ENCODE measurements around the gene INTS2. TPM values are rescaled to one million over a fixed set of nuclear protein-coding genes. Genes with fewer than 3 reads are reported as not detected.
"Not testable (repeated sequence)": the region's sequence is repeated elsewhere in the genome, so short reads cannot be mapped to it uniquely, and the experiment has no call there.

Gene INTS2
- total RNA-seq, 1 donor from 2014 or later = 41.6 TPM

GRCh38 chr17:61926826-61927207, 965 bp downstream of the INTS2 start:
- H3K9me3 Mint-ChIP-seq = no peaks in the 10 kb centered on the region
- Histone ChIP-seq H3K27me3 (no peaks in the 10 kb centered on the region), H3K4me1 (peaks cover 10% of the 10 kb centered on the region), H3K9ac (peak overlapping the region; percentile 91), H4K20me1 (ENCODE audit: low read depth) (no peaks in the 10 kb centered on the region), H3K79me2 (ENCODE audit: low read depth) (peaks cover 22% of the 10 kb centered on the region), H3K27ac (no peak overlapping the region), H2AFZ (replicated peaks) (peak overlapping the region; percentile 99), H3K9me3 (ENCODE audit: low read depth) (no peaks in the 10 kb centered on the region), H3K4me2 (peak overlapping the region; percentile 95), H3K36me3 (peaks cover 7% of the 10 kb centered on the region), H3F3A (ENCODE audit: low read depth) (no peaks in the 10 kb centered on the region), H3K4me3 (peak overlapping the region; percentile 68)
- H3K4me1 Mint-ChIP-seq = peaks cover 17% of the 10 kb centered on the region
- no peak for DNase-seq (ENCODE audit: low spot score)
- H3K4me3 Mint-ChIP-seq = peak overlapping the region; percentile 95
- H3K27me3 Mint-ChIP-seq (ENCODE audit: insufficient read depth, low read depth) = peaks cover 4% of the 10 kb centered on the region
- H3K27ac Mint-ChIP-seq = peak overlapping the region; percentile 91
- H3K36me3 Mint-ChIP-seq = peaks cover 13% of the 10 kb centered on the region
- TF ChIP-seq CTCF (IDR thresholded peaks at IDR 0.05) (no peak), EZH2phosphoT487 (IDR thresholded peaks at IDR 0.05) (no peak), EZH2 (IDR thresholded peaks at IDR 0.05) (no peak)

- not testable (repeated sequence) for H3K27ac Mint-ChIP-seq; H3K27me3 Mint-ChIP-seq (ENCODE audit: insufficient read depth, low read depth); H3K4me2 ChIP-seq; H4K20me1 ChIP-seq (ENCODE audit: low read depth); H3F3A ChIP-seq (ENCODE audit: low read depth); H2AFZ ChIP-seq (replicated peaks); H3K4me3 Mint-ChIP-seq; H3K4me1 ChIP-seq; H3K27me3 ChIP-seq; H3K4me1 Mint-ChIP-seq; H3K4me3 ChIP-seq; DNase-seq (ENCODE audit: low spot score); H3K9me3 ChIP-seq (ENCODE audit: low read depth); H3K9ac ChIP-seq; H3K27ac ChIP-seq; H3K9me3 Mint-ChIP-seq
- H3K36me3 Mint-ChIP-seq = peaks cover 27% of the 10 kb centered on the region
- Histone ChIP-seq H3K36me3 (peaks cover 23% of the 10 kb centered on the region), H3K79me2 (ENCODE audit: low read depth) (peaks cover 18% of the 10 kb centered on the region)
These were observed 12.6 kb downstream of the INTS2 start for GRCh38 chr17:61915162-61915561.

- Mint-ChIP-seq H3K27ac (no peak overlapping the region), H3K4me3 (no peak overlapping the region), H3K27me3 (ENCODE audit: insufficient read depth, low read depth) (no peaks in the 10 kb centered on the region), H3K36me3 (peaks cover 21% of the 10 kb centered on the region), H3K9me3 (no peaks in the 10 kb centered on the region), H3K4me1 (no peaks in the 10 kb centered on the region)
- Histone ChIP-seq H3K9me3 (ENCODE audit: low read depth) (no peaks in the 10 kb centered on the region), H3K27ac (no peak overlapping the region), H3K4me2 (no peak overlapping the region), H3F3A (ENCODE audit: low read depth) (peaks cover 5% of the 10 kb centered on the region), H3K9ac (no peak overlapping the region), H4K20me1 (ENCODE audit: low read depth) (no peaks in the 10 kb centered on the region), H2AFZ (replicated peaks) (no peak overlapping the region), H3K4me3 (no peak overlapping the region), H3K27me3 (no peaks in the 10 kb centered on the region), H3K79me2 (ENCODE audit: low read depth) (no peaks in the 10 kb centered on the region), H3K4me1 (no peaks in the 10 kb centered on the region), H3K36me3 (peaks cover 16% of the 10 kb centered on the region)
- no peak for DNase-seq (ENCODE audit: low spot score)
- TF ChIP-seq EZH2 (IDR thresholded peaks at IDR 0.05) (no peak), CTCF (IDR thresholded peaks at IDR 0.05) (no peak), EZH2phosphoT487 (IDR thresholded peaks at IDR 0.05) (no peak)
These were observed 19.3 kb downstream of the INTS2 start for GRCh38 chr17:61908292-61909037.

- no peak overlapping the region for H3K4me3 Mint-ChIP-seq
- H3K9me3 ChIP-seq (ENCODE audit: low read depth) = no peaks in the 10 kb centered on the region
- H3K4me2 ChIP-seq = no peak overlapping the region
- no peak for DNase-seq (ENCODE audit: low spot score)
- H3K4me1 Mint-ChIP-seq = no peaks in the 10 kb centered on the region
- H3K79me2 ChIP-seq (ENCODE audit: low read depth) = no peaks in the 10 kb centered on the region
- peaks cover 23% of the 10 kb centered on the region for H3K36me3 Mint-ChIP-seq
- H3K27ac Mint-ChIP-seq = no peak overlapping the region
- H2AFZ ChIP-seq (replicated peaks) = no peak overlapping the region
- H3K27me3 Mint-ChIP-seq (ENCODE audit: insufficient read depth, low read depth) = no peaks in the 10 kb centered on the region
- no peaks in the 10 kb centered on the region for H3K4me1 ChIP-seq
- H3K36me3 ChIP-seq = peaks cover 17% of the 10 kb centered on the region
- no peaks in the 10 kb centered on the region for H3K27me3 ChIP-seq
- H3K9me3 Mint-ChIP-seq = no peaks in the 10 kb centered on the region
- no peaks in the 10 kb centered on the region for H4K20me1 ChIP-seq (ENCODE audit: low read depth)
- no peak overlapping the region for H3K27ac ChIP-seq
- H3F3A ChIP-seq (ENCODE audit: low read depth) = peaks cover 5% of the 10 kb centered on the region
- no peak overlapping the region for H3K4me3 ChIP-seq
- TF ChIP-seq EZH2 (IDR thresholded peaks at IDR 0.05) (no peak), CTCF (IDR thresholded peaks at IDR 0.05) (no peak), EZH2phosphoT487 (IDR thresholded peaks at IDR 0.05) (no peak)
- no peak overlapping the region for H3K9ac ChIP-seq
These were observed 20.4 kb downstream of the INTS2 start for GRCh38 chr17:61907361-61907760.
